ENCODE measurements around the gene TBL1Y. TPM values are rescaled to one million over a fixed set of nuclear protein-coding genes. Genes with fewer than 3 reads are reported as not detected.

Gene TBL1Y
- total RNA-seq, 2 experiments from 2014 or later: not detected

GRCh38 chrY:6931779-6932396 lies 21.4 kb downstream of the TBL1Y start:
- H3K4me1 Mint-ChIP-seq (ENCODE audit: low read depth): no peaks in the 10 kb centered on the region
- no peak for DNase-seq
- intact Hi-C loops (cut with micrococcal nuclease): no loop called here
- CTCF ChIA-PET: no interaction called here
- no peaks in the 10 kb centered on the region for H3K9me3 Mint-ChIP-seq
- H3K36me3 Mint-ChIP-seq (ENCODE audit: low read depth): no peaks in the 10 kb centered on the region
- H3K27ac Mint-ChIP-seq: no peak overlapping the region
- no peak overlapping the region for H3K4me3 Mint-ChIP-seq
- no peaks in the 10 kb centered on the region for H3K27me3 Mint-ChIP-seq (ENCODE audit: low read depth)

GRCh38 chrY:6935497-6935896 lies 25.0 kb downstream of the TBL1Y start:
- Mint-ChIP-seq H3K27me3 (ENCODE audit: low read depth) (no peaks in the 10 kb centered on the region), H3K4me1 (ENCODE audit: low read depth) (no peaks in the 10 kb centered on the region), H3K27ac (no peak overlapping the region), H3K9me3 (no peaks in the 10 kb centered on the region), H3K4me3 (no peak overlapping the region), H3K36me3 (ENCODE audit: low read depth) (no peaks in the 10 kb centered on the region)
- intact Hi-C loops (cut with micrococcal nuclease): no loop called here
- CTCF ChIA-PET: no interaction called here
- no peak for DNase-seq

GRCh38 chrY:6947695-6948094 lies 37.2 kb downstream of the TBL1Y start:
- no peaks in the 10 kb centered on the region for H3K36me3 Mint-ChIP-seq (ENCODE audit: low read depth)
- no peaks in the 10 kb centered on the region for H3K9me3 Mint-ChIP-seq
- H3K4me1 Mint-ChIP-seq (ENCODE audit: low read depth): no peaks in the 10 kb centered on the region
- no peak overlapping the region for H3K4me3 Mint-ChIP-seq
- DNase-seq: no peak
- intact Hi-C loops (cut with micrococcal nuclease): no loop called here
- no peak overlapping the region for H3K27ac Mint-ChIP-seq
- CTCF ChIA-PET: interaction anchor here (0.6 kb wide), 1 partner anchor 360 kb away, joined by 3 read pairs; no protein-coding TSS in a partner anchor
- peaks cover 2% of the 10 kb centered on the region for H3K27me3 Mint-ChIP-seq (ENCODE audit: low read depth)

- DNase-seq: no peak
- CTCF ChIA-PET: no interaction called here
- Mint-ChIP-seq H3K4me1 (ENCODE audit: low read depth) (no peaks in the 10 kb centered on the region), H3K9me3 (no peaks in the 10 kb centered on the region), H3K27ac (no peak overlapping the region), H3K27me3 (ENCODE audit: low read depth) (peaks cover 2% of the 10 kb centered on the region), H3K36me3 (ENCODE audit: low read depth) (no peaks in the 10 kb centered on the region), H3K4me3 (no peak overlapping the region)
- intact Hi-C loops (cut with micrococcal nuclease): no loop called here
These were observed 37.9 kb downstream of the TBL1Y start for GRCh38 chrY:6948378-6948777.

- CTCF ChIA-PET: no interaction called here
- H3K4me3 Mint-ChIP-seq: no peak overlapping the region
- no peak for DNase-seq
- peaks cover 2% of the 10 kb centered on the region for H3K27me3 Mint-ChIP-seq (ENCODE audit: low read depth)
- no peaks in the 10 kb centered on the region for H3K4me1 Mint-ChIP-seq (ENCODE audit: low read depth)
- H3K27ac Mint-ChIP-seq: no peak overlapping the region
- H3K36me3 Mint-ChIP-seq (ENCODE audit: low read depth): no peaks in the 10 kb centered on the region
- intact Hi-C loops (cut with micrococcal nuclease): no loop called here
- H3K9me3 Mint-ChIP-seq: no peaks in the 10 kb centered on the region
These were observed 39.5 kb downstream of the TBL1Y start for GRCh38 chrY:6949947-6950346.

DNA sequence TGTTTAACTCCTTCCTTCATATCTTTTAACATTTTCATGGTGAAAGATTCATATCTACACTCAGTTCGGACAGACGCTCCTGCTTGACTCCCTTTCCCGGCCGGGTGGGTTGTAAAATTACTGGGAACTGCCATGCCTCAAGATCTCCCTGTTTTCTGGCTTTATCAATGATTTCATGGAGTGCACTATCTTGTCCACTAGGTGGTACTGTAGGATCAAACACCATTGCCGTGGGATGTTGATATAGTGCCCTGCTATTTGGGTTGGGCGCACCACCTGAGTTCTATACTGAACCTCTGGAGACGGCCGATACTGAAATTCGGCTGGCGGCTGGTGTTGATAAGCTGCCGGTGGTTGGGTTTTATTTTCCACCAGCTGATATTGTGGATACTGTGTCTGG lies 54.2 kb downstream of the TBL1Y start:
- Mint-ChIP-seq H3K4me1 (ENCODE audit: low read depth) (peaks cover 2% of the 10 kb centered on the region), H3K27me3 (ENCODE audit: low read depth) (no peaks in the 10 kb centered on the region), H3K4me3 (no peak overlapping the region), H3K36me3 (ENCODE audit: low read depth) (no peaks in the 10 kb centered on the region), H3K9me3 (no peaks in the 10 kb centered on the region), H3K27ac (no peak overlapping the region)
- DNase-seq: peak; percentile 44
- intact Hi-C loops (cut with micrococcal nuclease): loop anchor here (1.0 to 5.0 kb wide), 3 partner anchors 121 to 908 kb away; no protein-coding TSS in a partner anchor
- CTCF ChIA-PET: interaction anchor here (0.6 to 2.5 kb wide), 5 partner anchors 10 to 135 kb away, joined by 3 to 14 read pairs (median 6); no protein-coding TSS in a partner anchor

DNA sequence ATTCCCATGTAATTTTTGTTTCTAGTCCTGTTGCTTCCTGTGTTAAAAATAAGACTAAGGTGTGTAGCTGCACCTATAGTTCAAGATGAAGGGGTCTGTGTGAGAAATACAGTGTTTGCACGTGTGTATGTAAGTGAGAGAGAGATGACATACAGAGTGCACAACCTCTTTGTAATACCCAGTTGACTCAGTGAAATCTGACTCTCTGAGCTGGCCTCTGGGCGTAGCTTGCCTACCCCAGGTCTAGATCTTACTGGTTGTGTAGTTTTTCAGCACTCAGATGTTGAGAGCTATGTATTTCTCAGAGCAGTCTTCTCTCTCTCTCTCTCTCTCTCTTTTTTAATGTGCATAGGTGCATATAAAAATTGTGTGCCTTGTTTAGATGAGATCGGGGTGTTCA lies 56.0 kb downstream of the TBL1Y start:
- Mint-ChIP-seq H3K27me3 (ENCODE audit: low read depth) (no peaks in the 10 kb centered on the region), H3K36me3 (ENCODE audit: low read depth) (no peaks in the 10 kb centered on the region), H3K27ac (no peak overlapping the region), H3K9me3 (no peaks in the 10 kb centered on the region), H3K4me1 (ENCODE audit: low read depth) (peaks cover 2% of the 10 kb centered on the region), H3K4me3 (no peak overlapping the region)
- CTCF ChIA-PET: interaction anchor here (1.2 to 2.5 kb wide), 2 partner anchors 119 to 120 kb away, joined by 8 to 10 read pairs; no protein-coding TSS in a partner anchor
- intact Hi-C loops (cut with micrococcal nuclease): loop anchor here (5.0 kb wide), 1 partner anchor 906 kb away; no protein-coding TSS in a partner anchor
- DNase-seq: peak; percentile 4

DNA sequence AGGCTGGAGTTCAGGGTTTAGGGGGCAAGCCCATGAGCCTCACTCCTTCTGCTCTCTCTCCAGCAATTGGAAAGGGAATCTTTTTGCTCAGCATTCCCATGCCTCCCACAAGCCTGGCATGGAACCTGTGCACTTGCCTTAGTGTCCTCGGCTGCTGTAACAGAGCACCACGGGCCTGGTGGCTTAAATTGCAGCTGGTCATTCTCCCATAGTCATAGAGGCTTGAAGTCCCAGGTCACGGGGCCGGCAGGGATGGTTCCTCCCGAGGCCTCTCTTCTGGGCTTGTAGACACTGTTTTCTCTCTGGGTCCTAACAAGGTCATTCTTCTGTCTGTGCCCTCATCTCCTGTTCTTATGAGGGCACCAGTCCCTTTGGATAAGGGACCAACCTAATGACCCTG lies 57.2 kb downstream of the TBL1Y start:
- CTCF ChIA-PET: interaction anchor here (2.2 kb wide), 1 partner anchor 117 kb away, joined by 5 read pairs; no protein-coding TSS in a partner anchor
- no peak overlapping the region for H3K4me3 Mint-ChIP-seq
- DNase-seq: no peak
- no peaks in the 10 kb centered on the region for H3K27me3 Mint-ChIP-seq (ENCODE audit: low read depth)
- intact Hi-C loops (cut with micrococcal nuclease): loop anchor here (5.0 kb wide), 1 partner anchor 905 kb away; no protein-coding TSS in a partner anchor
- H3K27ac Mint-ChIP-seq: no peak overlapping the region
- peaks cover 2% of the 10 kb centered on the region for H3K4me1 Mint-ChIP-seq (ENCODE audit: low read depth)
- H3K36me3 Mint-ChIP-seq (ENCODE audit: low read depth): no peaks in the 10 kb centered on the region
- no peaks in the 10 kb centered on the region for H3K9me3 Mint-ChIP-seq

DNA sequence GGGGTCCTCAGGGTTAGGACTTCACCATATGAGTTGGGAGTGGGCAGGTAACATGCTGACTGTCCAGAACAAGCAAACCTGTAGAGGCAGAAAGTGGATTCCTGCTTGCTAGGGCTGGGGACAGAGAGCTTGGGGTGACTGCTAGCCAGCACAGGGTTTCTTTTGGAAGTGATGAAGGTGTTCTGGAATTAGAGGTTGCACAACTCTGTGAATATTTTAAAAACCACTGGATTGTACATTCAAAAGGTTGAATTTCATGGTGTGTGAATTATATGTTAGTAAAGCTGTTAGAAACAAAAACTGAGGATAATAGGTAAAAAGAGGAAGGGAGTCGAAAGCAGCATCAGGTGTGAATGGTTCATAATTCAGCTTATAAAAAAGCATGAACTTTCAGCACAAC lies 57.7 kb downstream of the TBL1Y start:
- Mint-ChIP-seq H3K27me3 (ENCODE audit: low read depth) (no peaks in the 10 kb centered on the region), H3K4me1 (ENCODE audit: low read depth) (peaks cover 2% of the 10 kb centered on the region), H3K4me3 (no peak overlapping the region), H3K27ac (no peak overlapping the region), H3K36me3 (ENCODE audit: low read depth) (no peaks in the 10 kb centered on the region), H3K9me3 (no peaks in the 10 kb centered on the region)
- DNase-seq: no peak
- intact Hi-C loops (cut with micrococcal nuclease): loop anchor here (5.0 kb wide), 1 partner anchor 904 kb away; no protein-coding TSS in a partner anchor
- CTCF ChIA-PET: interaction anchor here (2.2 kb wide), 1 partner anchor 117 kb away, joined by 5 read pairs; no protein-coding TSS in a partner anchor

- H3K36me3 Mint-ChIP-seq (ENCODE audit: low read depth): no peaks in the 10 kb centered on the region
- CTCF ChIA-PET: no interaction called here
- H3K27ac Mint-ChIP-seq: no peak overlapping the region
These were observed 61.9 kb downstream of the TBL1Y start for GRCh38 chrY:6972271-6972887.

GRCh38 chrY:6974971-6975370 lies 64.5 kb downstream of the TBL1Y start:
- CTCF ChIA-PET: interaction anchor here (2.0 kb wide), 1 partner anchor 10 kb away, joined by 6 read pairs; no protein-coding TSS in a partner anchor

More at GRCh38 chrY:6972271-6972887, 61.9 kb downstream of the TBL1Y start:
- no peaks in the 10 kb centered on the region for H3K4me1 Mint-ChIP-seq (ENCODE audit: low read depth)
- intact Hi-C loops (cut with micrococcal nuclease): no loop called here
- H3K27me3 Mint-ChIP-seq (ENCODE audit: low read depth): no peaks in the 10 kb centered on the region
- H3K9me3 Mint-ChIP-seq: no peaks in the 10 kb centered on the region
- no peak overlapping the region for H3K4me3 Mint-ChIP-seq
- DNase-seq: no peak

DNA sequence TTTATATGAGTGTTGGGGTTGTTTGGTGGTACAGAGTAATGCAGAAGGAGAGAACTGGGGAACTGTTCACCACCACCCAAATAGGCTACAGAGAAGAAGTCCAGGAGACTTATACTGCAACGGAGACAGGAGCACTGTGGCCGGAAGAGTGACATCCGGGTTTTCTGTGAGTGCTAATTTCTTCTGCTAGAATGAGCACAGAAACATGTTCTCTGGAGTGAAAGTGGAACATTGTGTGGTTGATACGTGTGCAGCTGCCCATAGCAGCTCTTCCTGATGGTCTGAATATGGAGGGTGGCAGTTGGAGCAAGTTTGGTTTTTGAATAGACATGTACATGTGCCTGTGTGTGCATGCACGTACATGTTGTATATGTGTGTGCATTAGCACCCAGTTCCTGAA lies 67.3 kb downstream of the TBL1Y start:
- CTCF ChIA-PET: interaction anchor here (0.7 kb wide), 1 partner anchor 107 kb away, joined by 3 read pairs; no protein-coding TSS in a partner anchor
- H3K27ac Mint-ChIP-seq: no peak overlapping the region
- H3K4me1 Mint-ChIP-seq (ENCODE audit: low read depth): no peaks in the 10 kb centered on the region
- H3K4me3 Mint-ChIP-seq: no peak overlapping the region
- H3K9me3 Mint-ChIP-seq: peaks cover 1% of the 10 kb centered on the region
- DNase-seq: no peak
- H3K27me3 Mint-ChIP-seq (ENCODE audit: low read depth): no peaks in the 10 kb centered on the region
- intact Hi-C loops (cut with micrococcal nuclease): no loop called here
- no peaks in the 10 kb centered on the region for H3K36me3 Mint-ChIP-seq (ENCODE audit: low read depth)

More at GRCh38 chrY:6974971-6975370, 64.5 kb downstream of the TBL1Y start:
- no peak overlapping the region for H3K27ac Mint-ChIP-seq
- no peaks in the 10 kb centered on the region for H3K4me1 Mint-ChIP-seq (ENCODE audit: low read depth)
- no peaks in the 10 kb centered on the region for H3K27me3 Mint-ChIP-seq (ENCODE audit: low read depth)
- intact Hi-C loops (cut with micrococcal nuclease): no loop called here
- no peaks in the 10 kb centered on the region for H3K36me3 Mint-ChIP-seq (ENCODE audit: low read depth)
- DNase-seq: no peak
- H3K4me3 Mint-ChIP-seq: no peak overlapping the region
- no peaks in the 10 kb centered on the region for H3K9me3 Mint-ChIP-seq

- Mint-ChIP-seq H3K4me3 (no peak overlapping the region), H3K27ac (no peak overlapping the region), H3K36me3 (ENCODE audit: low read depth) (no peaks in the 10 kb centered on the region), H3K9me3 (peaks cover 1% of the 10 kb centered on the region), H3K4me1 (ENCODE audit: low read depth) (no peaks in the 10 kb centered on the region), H3K27me3 (ENCODE audit: low read depth) (no peaks in the 10 kb centered on the region)
- CTCF ChIA-PET: no interaction called here
- no peak for DNase-seq
- intact Hi-C loops (cut with micrococcal nuclease): no loop called here
These were observed 72.7 kb downstream of the TBL1Y start for GRCh38 chrY:6983221-6983620.

All from activated naive CD4-positive, alpha-beta T cell treated with anti-CD3 and anti-CD28 coated beads for 36 hours (primary cell).